ENCODE results near the gene TMEM156.

DNA sequence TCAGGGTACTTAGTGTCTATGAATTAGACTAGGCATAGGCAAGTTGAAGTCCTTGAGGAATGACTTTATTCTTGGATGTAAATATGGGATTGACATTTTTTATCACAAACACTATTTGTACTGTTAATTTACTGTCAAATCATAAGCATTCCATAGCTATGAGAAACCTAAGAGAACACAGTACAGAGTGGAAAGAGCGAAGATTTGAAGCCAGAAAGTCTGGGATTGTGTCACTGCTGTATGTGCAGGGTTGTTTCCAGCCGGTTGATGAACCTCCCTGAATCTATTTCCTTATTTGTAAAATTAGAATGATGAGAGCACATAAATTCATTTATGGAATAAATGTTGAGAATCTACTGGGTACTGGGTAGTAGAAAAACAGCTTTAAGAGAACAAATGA, 15.5 kb upstream of the TMEM156 start:
- TF ChIP-seq POLR2A (IDR thresholded peaks at IDR 0.05) = no peak
- TF ChIP-seq, protein P1, sequence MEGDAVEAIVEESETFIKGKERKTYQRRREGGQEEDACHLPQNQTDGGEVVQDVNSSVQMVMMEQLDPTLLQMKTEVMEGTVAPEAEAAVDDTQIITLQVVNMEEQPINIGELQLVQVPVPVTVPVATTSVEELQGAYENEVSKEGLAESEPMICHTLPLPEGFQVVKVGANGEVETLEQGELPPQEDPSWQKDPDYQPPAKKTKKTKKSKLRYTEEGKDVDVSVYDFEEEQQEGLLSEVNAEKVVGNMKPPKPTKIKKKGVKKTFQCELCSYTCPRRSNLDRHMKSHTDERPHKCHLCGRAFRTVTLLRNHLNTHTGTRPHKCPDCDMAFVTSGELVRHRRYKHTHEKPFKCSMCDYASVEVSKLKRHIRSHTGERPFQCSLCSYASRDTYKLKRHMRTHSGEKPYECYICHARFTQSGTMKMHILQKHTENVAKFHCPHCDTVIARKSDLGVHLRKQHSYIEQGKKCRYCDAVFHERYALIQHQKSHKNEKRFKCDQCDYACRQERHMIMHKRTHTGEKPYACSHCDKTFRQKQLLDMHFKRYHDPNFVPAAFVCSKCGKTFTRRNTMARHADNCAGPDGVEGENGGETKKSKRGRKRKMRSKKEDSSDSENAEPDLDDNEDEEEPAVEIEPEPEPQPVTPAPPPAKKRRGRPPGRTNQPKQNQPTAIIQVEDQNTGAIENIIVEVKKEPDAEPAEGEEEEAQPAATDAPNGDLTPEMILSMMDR (IDR thresholded peaks at IDR 0.05) = no peak
